HG03196 (cell line): ENCODE data around the gene GOSR2.
"Not testable (repeated sequence)": the region's sequence is repeated elsewhere in the genome, so short reads cannot be mapped to it uniquely, and the experiment has no call there.

Experiments used
- ATAC-seq: cut with Tn5 transposase; IDR thresholded peaks from one replicate; pipeline ENCODE4 v1.9.1; 2021; ENCODE audit not compliant: unreplicated experiment

The GOSR2 gene

DNA sequence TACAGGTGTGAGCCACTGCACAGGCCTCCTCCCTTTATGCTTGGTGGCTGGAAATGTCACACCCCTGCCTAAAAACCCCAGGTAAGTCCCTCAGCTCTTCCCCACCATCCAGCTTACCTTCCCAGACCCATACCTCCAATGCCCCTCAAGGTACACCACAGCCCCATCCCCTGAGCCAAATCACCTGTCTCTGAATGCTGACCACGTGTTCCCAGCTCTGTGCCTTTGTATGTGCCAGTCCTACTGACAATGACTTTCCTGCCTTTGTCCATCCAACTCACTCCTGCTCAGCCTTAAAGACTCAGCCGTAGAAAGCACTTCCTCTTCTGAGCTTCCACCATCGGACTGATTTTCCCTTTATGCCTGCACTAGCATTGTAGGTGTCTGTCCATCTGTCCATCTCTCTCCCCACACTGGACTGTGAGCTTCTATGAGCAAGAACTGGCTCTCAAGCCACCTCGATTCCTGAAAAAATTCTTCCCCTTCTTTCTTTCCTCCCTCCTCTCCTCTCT, 30.7 kb upstream of the GOSR2 start:
- ATAC-seq, result no peak

- no peak for ATAC-seq
Measured at GRCh38 chr17:46894024-46894423, 28.9 kb upstream of the GOSR2 start.

DNA sequence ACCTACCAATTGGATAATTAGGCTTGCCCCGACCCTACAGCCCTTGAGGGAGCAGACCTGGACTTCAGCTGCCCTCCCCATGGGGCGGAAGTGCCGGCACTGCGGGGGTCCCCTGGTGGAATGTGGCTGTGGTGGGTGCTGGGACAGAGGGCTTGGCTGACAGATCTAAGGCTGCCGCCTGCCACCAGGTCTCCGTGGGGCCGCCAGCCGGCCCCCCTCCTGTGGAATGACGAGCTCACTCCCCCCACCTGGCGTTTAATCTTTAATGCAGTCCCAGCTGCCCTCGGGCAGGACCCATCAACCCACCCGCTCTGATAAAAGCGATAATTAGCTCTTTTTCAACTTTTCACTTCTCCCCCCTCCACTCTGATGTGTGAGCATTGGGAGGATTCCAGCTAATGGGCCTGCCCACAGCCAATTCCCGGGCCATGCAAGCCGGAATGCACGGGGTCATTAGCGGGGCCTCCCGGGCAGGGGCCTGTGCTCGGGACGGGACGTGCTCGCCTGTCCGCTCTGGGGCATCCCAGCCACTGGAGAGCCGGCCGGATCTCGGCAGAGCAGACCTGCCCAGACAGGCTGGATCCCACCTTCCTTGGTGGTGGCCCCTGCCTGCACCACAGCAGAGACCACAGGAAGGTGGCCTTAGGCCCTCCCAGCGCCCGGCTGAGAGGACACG, 28.3 kb upstream of the GOSR2 start:
- no peak for ATAC-seq

GRCh38 chr17:46895171-46895570, 27.8 kb upstream of the GOSR2 start:
- ATAC-seq, result no peak

DNA sequence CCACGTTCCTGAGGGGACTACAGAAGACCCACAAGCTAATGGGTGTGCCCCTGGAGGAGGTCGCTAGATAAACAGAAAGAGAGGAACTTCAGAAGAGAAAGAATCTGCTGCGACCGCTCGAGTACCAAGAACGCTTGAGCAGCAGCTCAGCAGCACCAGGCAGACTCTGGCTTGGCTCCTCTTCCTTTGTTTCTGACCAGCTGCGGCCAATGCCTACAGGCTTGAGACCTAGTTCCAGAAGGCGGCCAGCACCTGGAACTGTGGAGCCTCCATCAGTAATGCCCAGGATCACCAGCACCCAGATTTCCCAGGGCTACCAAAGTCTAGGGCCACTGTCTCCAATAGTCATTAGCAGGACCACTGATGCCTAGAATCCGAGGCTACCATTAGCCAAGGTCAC, 26.0 kb upstream of the GOSR2 start:
- ATAC-seq, result no peak

- ATAC-seq, result no peak
Measured at GRCh38 chr17:46898364-46898763, 24.6 kb upstream of the GOSR2 start.

DNA sequence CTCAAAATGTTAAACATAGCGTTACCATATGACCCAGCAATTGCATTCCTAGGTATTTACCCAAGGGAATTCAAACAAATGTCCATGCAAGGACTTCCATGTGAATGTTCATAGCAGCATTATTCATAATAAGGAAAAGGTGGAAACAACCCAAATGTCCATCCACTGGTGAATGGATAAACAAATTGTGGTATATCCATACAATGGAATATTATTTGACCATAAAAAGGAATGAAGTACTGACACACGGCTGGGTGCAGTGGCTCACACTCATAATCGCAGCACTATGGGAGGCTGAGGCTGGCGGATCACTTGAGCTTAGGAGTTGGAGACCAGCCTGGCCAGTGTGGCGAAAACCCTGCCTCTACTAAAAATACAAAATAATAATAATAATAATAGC, 24.1 kb upstream of the GOSR2 start:
- ATAC-seq, result no peak

DNA sequence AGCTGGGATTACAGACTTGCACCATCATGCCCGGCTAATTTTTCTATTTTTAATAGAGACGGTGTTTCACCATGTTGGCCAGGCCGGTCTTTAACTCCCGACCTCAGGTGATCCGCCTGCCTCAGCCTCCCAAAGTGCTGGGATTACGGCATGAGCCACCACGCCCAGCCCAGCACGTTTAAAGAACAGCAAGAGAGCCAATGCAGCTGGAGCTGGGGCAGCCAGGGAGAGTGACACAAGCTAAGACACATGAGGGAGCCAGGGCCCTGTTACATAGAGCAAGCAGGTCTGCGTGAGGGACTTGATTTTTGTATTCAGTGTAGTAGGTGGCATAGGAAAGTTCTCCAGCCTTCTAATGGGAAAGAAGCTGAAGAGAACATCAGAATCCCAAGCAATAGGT, 21.7 kb upstream of the GOSR2 start:
- ATAC-seq, result no peak

DNA sequence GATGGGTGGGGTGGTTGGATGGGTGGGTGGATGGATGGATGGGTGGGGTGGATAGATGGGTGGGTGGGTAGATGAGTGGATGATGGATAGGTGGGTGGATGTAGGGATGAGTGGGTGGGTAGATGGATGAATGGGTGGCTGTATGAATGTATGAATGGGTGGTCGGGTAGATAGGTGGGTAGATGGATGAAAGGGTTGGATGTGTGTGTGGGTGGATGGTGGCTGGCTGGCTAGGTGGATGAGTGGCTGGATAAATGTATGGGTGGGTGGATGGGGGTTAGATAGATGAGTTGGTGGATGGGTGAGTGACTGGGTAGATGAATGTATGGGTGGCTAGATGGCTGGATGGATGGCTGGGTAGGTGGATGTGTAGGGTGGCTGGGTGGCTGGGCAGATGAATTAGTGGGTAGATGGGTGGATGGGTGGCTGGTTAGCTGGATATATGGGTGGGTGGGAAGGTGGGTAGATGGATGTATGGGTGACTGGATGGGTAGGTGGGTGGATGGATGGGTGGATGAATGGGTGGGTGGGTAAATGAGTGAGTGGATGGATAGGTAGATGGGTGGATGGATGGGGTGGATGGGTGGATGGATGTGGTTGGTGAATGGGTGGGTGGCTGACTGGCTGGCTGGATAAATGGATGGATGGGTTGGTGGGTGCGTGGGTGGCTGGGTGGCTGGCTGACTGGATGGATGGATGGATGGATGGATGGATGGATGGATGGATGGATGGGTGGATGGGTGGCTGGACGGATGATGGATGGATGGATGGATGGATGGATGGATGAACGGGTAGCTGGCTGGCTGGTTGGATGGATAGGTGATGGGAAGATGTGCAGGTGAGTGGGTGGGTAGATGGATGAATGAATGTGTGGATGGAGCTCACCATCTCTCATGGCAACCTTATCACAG, 18.9 kb upstream of the GOSR2 start:
- no peak for ATAC-seq

- ATAC-seq, result no peak
Measured at GRCh38 chr17:46908068-46908737, 14.8 kb upstream of the GOSR2 start.

GRCh38 chr17:46910179-46910927, 12.6 kb upstream of the GOSR2 start:
- no peak for ATAC-seq

DNA sequence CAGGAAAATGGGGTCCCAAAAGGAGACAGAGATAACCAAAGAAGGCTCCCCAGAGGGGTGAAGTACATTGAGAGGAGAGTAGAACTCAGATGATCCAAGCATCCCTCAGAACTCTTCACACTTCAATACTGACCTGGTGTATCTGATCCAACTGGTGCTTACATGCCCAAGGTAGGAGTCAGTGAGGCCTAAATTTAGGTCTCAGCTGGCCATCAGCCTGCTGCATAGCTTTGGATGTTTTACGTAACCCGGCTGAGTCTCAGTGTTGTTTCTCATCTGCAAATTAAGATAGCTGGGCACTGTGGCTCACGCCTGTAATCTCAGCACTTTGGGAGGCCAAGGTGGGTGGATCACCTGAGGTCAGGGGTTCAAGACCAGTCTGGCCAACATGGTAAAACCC, 11.6 kb upstream of the GOSR2 start:
- no peak for ATAC-seq

DNA sequence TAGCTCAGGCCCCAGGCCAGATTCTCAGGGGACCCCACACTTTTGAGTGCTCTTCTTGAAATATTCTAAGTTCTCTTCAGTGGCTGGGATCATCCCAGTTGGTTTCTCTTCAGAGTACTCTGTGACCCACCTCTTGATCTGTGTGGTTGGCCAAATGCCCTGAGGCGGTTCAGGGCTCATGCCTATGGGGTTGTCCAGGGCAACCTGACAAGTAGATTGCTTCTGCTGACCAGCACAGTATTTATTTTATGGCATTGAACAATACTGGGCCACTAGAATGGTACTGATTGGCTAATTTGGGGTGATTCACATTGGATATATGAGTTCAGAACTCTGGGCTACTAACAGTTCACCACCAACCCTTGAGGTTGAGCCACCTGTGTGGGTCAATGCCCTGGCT, 7.4 kb upstream of the GOSR2 start:
- no peak for ATAC-seq

- no peak for ATAC-seq
Measured at GRCh38 chr17:46916211-46916610, 6.7 kb upstream of the GOSR2 start.

- no peak for ATAC-seq
Measured at GRCh38 chr17:46916623-46917022, 6.3 kb upstream of the GOSR2 start.

DNA sequence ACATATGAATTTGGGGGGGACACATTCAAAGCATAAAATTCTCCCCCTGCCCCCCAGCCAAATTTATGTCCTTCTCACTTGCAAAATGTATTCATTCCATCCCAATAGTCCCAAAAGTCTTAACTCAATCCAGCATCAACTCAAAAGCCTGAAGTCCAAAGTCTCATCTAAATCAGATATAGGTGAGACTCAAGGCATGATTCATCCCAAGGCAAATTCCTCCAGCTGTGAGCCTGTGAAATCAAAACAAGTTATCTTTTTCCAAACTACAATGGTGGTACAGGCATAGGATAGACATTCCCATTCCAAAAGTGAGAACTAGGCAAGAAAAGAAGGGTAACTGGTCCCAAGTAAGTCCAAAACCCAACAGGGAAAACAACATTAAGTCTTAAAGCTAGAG, 5.9 kb upstream of the GOSR2 start:
- no peak for ATAC-seq

DNA sequence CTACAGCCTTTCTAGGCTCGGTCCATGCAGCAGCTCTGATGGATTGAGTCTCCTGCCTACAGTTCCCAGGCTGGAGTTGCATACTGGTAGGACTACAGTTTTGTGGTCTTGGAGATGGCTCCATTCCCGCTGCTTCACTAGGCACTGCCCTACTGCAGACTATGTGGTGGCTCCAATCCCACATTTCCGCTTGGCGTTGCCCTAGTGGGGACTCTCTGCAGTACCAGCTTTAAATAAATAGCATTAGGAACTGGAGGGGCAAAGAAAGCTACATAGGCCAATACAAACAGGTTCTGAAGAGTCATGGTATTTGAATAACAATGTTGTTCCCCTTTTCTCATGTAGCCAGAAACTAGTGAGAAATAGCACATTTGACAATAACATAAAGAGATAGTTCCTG, 5.4 kb upstream of the GOSR2 start:
- no peak for ATAC-seq

- not testable (repeated sequence) for ATAC-seq
Measured at GRCh38 chr17:46921962-46922361, 998 bp upstream of the GOSR2 start.

DNA sequence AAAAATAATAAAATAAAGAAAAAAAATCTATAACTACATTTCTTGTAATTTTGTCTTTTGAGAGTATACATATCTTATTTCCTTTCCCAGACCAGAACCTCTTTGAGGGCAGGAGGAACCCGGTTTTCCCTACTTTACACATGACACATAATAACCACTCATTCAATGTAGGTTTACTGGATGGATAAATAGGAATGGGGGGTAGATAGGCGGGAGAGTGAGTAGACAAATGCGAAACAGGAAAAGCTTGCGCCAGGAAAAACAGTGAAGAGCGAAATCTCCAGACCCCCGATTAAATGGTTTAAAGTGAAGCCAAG, 515 bp upstream of the GOSR2 start:
- ATAC-seq, result no peak

GRCh38 chr17:46925185-46925868, 2.4 kb downstream of the GOSR2 start:
- no peak for ATAC-seq
